HCT116 (cell line): ENCODE measurements around the gene SPEN.

Experiments used
- CEBPB ChIP-seq: IDR thresholded peaks from 2 replicates; pipeline ENCODE4 v1.6.1; 2012; ENCODE audit warnings: low read depth
- EGR1 ChIP-seq: IDR thresholded peaks from 2 replicates; pipeline ENCODE4 v1.6.1; 2012; ENCODE audit warnings: low read depth
- EZH2 ChIP-seq: fragments of 200-600 bp; sonication (generic); IDR thresholded peaks from 2 replicates; pipeline ENCODE4 v1.6.1; 2017; ENCODE audit warnings: antibody characterized with exemption, mixed run types
- EZH2phosphoT487 ChIP-seq: fragments of 200-600 bp; IDR thresholded peaks from 2 replicates; pipeline ENCODE4 v1.6.1; 2018; ENCODE audit warnings: antibody characterized with exemption, borderline replicate concordance
- POLR2A ChIP-seq: IDR thresholded peaks from 2 replicates; pipeline ENCODE4 v1.7.0; 2011; ENCODE audit warnings: borderline replicate concordance; ENCODE audit not compliant: insufficient read depth, insufficient read length; ENCODE audit errors: extremely low read depth
- POLR2AphosphoS5 ChIP-seq: IDR thresholded peaks from 2 replicates; pipeline ENCODE4 v1.6.1; 2011; ENCODE audit warnings: mild to moderate bottlenecking, low read depth, low read length, moderate library complexity
- SRF ChIP-seq: IDR thresholded peaks from 2 replicates; pipeline ENCODE4 v1.6.1; 2012; ENCODE audit warnings: low read depth
- TCF7L2 ChIP-seq: IDR thresholded peaks from 2 replicates; pipeline ENCODE4 v1.7.0; 2011; ENCODE audit warnings: borderline replicate concordance, inconsistent platforms; ENCODE audit not compliant: insufficient read depth, insufficient read length; ENCODE audit errors: extremely low read depth
- YY1 ChIP-seq: IDR thresholded peaks from 2 replicates; pipeline ENCODE4 v1.6.1; 2011; ENCODE audit warnings: low read length, low read depth, moderate library complexity, mild to moderate bottlenecking; ENCODE audit not compliant: insufficient replicate concordance; ENCODE audit errors: extremely low read depth
- ZNF274 ChIP-seq: fragments of 200-500 bp; sonication (Bioruptor generic); IDR thresholded peaks from 2 replicates; pipeline ENCODE4 v1.6.1; 2014; ENCODE audit warnings: mild to moderate bottlenecking, low read depth, low read length, inconsistent platforms
- TF ChIP-seq, protein P1 (sequence below), 3 experiments: fragments of 200-600 bp in 1 of 3; sonication (generic) in 1 of 3; IDR thresholded peaks in 2 of 3; conservative IDR thresholded peaks in 1 of 3; 2 replicates each; pipeline ENCODE4 v1.5.1; 2012 to 2017; ENCODE audit warnings: low read depth in 2 of 3, low read length in 2 of 3, antibody characterized with exemption in 1 of 3, borderline replicate concordance in 1 of 3, control low read depth in 1 of 3, mild to moderate bottlenecking in 1 of 3, mixed read lengths in 1 of 3, mixed run types in 1 of 3, moderate library complexity in 1 of 3; ENCODE audit not compliant: insufficient read depth in 1 of 3
- TF ChIP-seq, protein P2 (sequence below): IDR thresholded peaks from 2 replicates; pipeline ENCODE4 v1.6.1; 2012
- TF ChIP-seq, protein P3 (sequence below): IDR thresholded peaks from 2 replicates; pipeline ENCODE4 v1.6.1; 2012
- TF ChIP-seq, protein P4 (sequence below): IDR thresholded peaks from 2 replicates; pipeline ENCODE4 v1.6.1; 2012; ENCODE audit warnings: low read depth

DNA sequence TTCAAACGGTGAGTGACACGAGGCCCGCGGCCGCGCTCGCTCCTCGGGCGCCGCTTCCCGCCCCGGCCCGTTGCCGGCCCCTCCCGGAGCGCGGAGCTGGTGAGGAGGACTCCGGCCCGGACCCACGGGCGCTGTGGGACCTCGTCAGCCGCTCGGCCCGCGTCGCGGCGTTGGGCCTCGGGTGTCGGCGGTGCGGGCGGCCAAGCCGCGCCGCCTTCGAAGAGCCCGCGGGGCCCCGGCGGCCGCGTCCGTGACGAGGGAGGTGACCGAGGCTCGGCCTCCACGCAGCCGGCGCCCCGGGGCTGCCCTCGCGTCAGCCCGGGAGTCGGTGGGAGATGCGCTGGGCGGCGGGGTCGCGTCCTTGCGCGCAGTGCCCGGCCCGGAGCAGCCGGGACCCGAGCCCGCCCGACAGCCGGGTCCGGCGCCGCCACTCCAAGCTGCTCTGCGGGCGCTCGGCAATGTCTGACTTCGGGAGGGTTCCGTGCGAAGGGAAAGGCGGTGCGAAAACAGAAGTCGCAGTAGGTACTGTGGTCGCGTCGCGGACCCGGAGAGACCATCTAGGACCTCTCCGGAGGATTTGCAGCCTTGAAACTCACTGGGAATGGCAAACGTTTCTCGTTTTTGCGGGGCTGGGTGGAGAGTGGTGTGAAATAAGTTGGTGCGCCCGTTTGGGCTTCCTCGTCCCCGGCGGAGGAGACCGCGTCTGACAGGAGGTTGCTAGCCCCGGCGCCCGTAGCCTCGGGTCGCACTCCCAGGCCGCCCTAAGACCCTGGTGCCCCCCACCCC lies 829 bp downstream of the SPEN start:
- TF ChIP-seq, protein P1, sequence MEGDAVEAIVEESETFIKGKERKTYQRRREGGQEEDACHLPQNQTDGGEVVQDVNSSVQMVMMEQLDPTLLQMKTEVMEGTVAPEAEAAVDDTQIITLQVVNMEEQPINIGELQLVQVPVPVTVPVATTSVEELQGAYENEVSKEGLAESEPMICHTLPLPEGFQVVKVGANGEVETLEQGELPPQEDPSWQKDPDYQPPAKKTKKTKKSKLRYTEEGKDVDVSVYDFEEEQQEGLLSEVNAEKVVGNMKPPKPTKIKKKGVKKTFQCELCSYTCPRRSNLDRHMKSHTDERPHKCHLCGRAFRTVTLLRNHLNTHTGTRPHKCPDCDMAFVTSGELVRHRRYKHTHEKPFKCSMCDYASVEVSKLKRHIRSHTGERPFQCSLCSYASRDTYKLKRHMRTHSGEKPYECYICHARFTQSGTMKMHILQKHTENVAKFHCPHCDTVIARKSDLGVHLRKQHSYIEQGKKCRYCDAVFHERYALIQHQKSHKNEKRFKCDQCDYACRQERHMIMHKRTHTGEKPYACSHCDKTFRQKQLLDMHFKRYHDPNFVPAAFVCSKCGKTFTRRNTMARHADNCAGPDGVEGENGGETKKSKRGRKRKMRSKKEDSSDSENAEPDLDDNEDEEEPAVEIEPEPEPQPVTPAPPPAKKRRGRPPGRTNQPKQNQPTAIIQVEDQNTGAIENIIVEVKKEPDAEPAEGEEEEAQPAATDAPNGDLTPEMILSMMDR (IDR thresholded peaks at IDR 0.05 in 2 of 3, conservative IDR thresholded peaks at IDR 0.05 in 1 of 3; ENCODE audit: borderline replicate concordance in 1 of 3, insufficient read depth in 1 of 3, low read depth in 2 of 3, low read length in 2 of 3): no peak
- TF ChIP-seq EZH2 (no peak), YY1 (no peak), POLR2AphosphoS5 (no peak), POLR2A (no peak), CEBPB (no peak), EGR1 (no peak), EZH2phosphoT487 (no peak), TCF7L2 (no peak), SRF (no peak), ZNF274 (no peak)
- TF ChIP-seq, protein P2, sequence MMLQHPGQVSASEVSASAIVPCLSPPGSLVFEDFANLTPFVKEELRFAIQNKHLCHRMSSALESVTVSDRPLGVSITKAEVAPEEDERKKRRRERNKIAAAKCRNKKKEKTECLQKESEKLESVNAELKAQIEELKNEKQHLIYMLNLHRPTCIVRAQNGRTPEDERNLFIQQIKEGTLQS: no peak
- TF ChIP-seq, protein P3, sequence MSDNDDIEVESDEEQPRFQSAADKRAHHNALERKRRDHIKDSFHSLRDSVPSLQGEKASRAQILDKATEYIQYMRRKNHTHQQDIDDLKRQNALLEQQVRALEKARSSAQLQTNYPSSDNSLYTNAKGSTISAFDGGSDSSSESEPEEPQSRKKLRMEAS: no peak
- TF ChIP-seq, protein P4, sequence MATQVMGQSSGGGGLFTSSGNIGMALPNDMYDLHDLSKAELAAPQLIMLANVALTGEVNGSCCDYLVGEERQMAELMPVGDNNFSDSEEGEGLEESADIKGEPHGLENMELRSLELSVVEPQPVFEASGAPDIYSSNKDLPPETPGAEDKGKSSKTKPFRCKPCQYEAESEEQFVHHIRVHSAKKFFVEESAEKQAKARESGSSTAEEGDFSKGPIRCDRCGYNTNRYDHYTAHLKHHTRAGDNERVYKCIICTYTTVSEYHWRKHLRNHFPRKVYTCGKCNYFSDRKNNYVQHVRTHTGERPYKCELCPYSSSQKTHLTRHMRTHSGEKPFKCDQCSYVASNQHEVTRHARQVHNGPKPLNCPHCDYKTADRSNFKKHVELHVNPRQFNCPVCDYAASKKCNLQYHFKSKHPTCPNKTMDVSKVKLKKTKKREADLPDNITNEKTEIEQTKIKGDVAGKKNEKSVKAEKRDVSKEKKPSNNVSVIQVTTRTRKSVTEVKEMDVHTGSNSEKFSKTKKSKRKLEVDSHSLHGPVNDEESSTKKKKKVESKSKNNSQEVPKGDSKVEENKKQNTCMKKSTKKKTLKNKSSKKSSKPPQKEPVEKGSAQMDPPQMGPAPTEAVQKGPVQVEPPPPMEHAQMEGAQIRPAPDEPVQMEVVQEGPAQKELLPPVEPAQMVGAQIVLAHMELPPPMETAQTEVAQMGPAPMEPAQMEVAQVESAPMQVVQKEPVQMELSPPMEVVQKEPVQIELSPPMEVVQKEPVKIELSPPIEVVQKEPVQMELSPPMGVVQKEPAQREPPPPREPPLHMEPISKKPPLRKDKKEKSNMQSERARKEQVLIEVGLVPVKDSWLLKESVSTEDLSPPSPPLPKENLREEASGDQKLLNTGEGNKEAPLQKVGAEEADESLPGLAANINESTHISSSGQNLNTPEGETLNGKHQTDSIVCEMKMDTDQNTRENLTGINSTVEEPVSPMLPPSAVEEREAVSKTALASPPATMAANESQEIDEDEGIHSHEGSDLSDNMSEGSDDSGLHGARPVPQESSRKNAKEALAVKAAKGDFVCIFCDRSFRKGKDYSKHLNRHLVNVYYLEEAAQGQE: no peak
